NCI-H2196 (cell line): Measurements from ENCODE around the gene ZNF845.
A peak's percentile ranks its signal among the peaks of the same experiment; 100 is the strongest.
"Not testable (repeated sequence)": the region's sequence is repeated elsewhere in the genome, so short reads cannot be mapped to it uniquely, and the experiment has no call there.

Source experiments
- DNase-seq: peaks from one replicate; lab custom pipeline; 2025; ENCODE audit not compliant: unreplicated experiment; lab: John Stamatoyannopoulos, UW

The ZNF845 gene

DNA sequence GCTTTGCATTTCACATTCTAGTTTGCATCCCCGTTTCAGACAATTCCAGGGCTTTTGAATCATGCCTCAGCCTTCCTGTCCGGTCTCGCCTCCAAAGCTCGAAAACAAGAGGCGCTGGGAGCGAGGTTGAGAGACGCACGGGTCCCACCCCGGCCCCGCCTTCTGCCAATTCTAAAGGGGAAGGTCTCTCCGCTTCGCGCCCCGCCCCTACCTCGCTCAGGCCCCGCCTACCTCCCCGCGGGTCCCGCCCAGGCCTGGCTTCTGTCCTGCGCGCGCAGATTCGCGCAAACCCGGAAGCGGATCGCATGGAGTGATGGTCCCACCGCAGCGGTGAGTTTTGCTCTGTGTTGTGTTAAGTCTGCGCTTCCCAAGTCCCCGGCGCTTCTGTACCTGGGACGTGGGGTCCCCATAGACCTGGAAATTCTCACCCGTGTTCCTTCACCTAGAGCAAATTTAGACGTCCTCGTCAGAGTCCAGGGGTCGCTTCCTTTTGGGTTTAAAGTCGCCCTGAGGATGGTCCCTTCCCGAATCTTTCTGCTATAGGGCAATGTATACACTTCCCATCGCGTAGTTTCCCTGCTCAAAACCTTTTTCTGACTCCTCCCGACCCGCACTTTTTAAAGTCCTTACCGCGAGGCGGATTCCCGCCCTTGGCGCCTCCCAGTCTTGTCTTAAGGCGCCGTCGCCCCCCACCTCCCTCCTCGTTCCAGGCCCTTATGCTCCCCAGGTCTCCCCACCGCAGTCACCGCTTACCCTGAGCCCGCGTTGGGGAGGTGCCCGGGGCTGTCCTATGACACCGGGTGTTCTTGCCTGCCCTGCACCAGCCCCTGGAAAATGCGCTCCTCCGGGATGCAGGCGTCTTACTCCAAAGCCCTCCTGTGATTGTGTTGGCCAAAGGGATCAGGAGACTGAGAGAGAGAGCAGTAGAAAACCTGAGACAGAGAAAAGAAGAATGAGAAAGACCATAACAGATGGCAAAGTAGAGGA is at the start of gene ZNF845:
Gene ZNF845 (plus strand): TSS at position 287 of the 987 bp plus-strand sequence. CDS start 7,559 bp downstream, outside the sequence.
- peak; percentile 85 for DNase-seq

DNA sequence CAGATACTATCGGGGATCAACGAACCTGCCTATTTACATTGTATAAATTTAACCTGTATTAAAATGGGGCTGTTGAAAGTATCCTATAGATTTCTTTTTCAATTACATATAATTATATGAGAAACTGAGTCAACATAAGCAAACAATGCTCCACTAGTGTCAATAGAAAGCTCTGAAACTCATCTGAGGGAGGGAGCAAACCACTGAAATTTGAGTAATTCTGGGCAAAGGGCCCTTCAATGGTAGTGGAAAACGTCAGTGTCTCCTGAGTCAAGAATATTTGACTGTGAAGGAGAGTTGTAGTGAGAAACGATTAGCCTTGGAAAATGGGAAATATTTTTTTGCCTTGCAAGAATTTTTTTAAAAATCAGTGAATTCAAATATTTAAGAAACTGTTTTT is 48.5 kb upstream of the ZNF845 start:
- no peak for DNase-seq

DNA sequence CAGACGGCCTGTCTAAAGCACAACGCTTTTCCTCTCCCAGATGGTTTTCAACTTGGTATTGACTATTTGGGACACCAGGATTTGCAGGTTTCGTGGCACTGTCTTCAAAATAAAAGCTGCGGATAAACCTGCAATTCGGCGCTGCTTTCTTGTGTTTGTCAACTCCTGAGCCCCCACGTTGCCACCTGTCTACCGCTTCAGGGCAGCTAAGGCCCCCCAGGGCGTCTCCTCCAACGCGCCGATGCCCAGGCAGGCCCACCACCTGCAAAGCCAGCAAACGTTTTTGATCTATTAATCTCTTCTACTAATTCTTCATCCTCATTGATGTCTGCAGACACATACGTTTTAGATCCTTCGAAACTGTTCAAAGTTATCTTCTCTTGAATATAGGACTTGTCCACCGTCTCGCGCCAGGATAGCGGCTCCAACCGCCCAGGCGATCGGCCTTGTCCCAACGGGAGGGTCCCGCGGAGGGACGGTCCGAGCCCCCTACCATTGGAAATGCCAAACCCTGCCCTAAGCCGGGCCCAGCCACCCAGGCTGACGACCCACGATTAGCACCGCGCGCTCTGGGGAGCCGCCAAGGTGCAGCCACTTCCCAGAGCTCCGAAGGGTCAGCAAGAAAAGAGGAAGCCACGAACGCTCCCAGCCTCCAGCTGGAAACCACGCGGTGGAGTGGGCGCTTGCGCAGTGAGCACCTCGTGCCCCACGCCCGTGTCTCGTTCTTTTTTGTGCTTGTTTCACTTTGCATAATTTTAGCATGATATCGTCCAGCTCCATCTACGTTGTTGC is 42.6 kb upstream of the ZNF845 start:
- DNase-seq, result no peak

DNA sequence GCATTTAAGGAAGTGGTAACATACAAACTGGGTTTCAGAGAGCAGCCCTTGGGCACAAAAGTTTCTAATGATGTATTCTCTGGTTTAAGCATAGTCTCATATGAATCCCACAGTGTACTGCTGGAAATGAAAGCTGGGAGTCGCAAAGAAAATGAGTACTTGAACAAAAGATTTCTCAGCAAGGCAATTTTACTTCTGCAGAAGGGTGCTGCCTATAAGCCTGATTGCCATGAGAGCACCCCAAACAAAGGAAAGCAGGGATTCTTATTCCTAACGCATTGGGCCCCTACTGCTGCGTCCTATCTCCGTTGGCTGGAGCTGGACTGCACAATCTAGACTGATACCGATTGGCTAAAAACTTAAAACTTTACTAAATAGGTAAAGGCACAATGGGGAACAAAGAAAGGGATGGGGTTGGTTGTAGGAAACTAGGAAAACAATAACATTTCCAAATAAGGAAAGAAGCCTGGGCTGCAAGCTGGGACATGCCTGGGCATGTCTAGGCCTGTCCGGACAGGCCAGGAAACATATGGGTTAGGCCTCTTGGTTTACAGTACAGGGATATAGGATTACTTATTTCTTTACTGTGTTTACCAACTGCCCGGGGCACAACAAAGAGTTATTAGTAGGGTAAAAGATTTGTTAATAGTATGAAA is 38.6 kb upstream of the ZNF845 start:
- no peak for DNase-seq

DNA sequence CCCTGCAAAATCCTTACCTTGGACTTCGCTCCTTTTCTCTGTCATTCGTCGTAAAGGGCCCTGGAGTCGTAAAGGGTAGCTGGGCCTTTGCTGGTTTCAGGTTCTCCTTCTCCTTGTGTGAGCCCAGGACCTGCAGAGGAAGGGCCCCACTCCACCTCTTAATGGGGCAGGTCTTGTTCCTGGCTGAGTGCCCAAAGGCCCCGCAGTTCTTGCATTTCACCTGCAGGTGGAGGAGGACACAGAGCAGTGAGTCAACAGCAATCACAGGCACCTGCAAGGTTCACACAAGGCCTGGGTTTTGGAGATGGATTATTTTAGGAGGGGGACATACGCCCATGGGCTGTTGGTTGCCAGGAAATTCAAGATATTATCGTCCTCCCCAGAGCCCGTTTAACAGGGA is 32.2 kb upstream of the ZNF845 start:
- not testable (repeated sequence) for DNase-seq

DNA sequence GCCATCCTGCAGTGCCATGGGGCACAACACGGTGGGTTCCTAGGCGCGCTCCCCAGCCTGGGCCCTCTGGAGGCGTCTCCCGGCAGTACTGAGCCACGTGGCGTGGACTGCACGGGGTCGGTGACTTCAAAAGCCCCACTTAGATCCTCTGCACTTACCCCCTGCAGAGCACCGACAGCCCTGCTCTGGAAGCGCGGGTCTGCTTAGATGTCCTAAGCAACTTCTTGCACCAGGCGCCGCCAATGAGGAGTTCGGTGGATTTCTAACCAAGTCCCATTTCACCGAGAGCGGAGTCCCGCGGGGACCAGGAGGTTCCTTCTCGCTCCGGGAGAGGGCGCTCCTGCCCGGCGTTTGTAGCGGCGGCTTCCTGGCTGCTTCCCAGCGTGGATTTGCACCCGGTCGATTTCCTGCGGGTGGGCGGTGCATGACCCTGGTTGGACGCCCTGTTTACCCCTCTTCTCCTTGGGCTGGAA is 25.2 kb upstream of the ZNF845 start:
- DNase-seq, result no peak

DNA sequence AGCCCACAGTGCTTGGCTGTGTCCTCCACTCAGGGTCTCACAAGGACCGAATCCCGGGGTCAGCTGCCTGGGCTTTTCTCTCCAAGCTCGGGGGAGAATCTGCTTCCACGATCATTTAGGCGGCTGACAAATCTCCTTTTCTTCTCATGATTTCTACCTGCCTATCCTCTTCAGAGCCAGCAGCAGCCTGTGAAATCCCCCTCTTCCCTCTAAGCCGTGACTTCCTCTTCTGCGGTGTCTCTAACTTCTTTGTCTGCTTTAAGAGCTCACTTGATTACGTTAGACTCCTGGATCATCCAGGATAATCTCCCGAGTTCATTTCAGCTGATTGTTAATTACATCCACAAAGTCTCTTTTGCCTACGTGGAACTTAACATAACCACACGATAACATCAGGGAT is 22.5 kb upstream of the ZNF845 start:
- DNase-seq, result no peak

DNA sequence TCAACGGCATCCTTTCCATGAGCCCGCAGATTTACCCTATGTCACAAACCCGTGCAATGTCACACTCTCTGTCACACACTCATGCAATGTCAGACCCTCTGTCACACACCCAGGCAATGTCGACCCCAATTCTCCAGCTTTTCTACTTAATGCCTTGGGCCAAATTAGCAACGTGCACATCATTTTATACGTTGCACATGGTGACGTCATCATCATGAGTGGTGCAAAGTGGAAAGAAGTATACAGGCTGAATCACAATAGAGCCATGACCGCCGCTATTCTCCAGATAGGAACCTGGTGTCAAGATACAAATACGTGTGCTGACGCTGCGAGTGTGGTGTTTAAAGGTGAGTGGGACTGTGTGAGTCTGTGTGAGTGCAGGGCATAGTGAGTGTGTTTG is 21.7 kb upstream of the ZNF845 start:
- DNase-seq, result no peak

DNA sequence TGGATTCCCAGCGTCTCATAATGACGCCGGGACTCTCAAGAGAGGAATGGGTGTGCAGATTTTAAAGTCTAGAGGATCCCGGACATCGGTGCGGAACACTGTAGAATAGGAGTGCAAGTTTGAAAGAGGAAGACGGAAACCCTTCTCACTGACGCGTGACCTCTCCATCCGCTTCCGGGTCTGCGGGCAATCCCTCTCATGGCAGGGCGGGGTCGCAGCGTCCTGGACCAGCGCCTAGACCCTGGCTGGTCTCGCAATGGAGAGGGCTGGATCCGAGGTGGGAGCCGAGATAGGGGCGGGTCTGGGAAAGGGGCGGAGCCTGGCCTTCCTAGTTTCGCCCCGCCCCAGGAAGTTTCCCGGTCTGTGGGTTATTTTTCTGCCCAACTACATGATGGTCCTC is 4.6 kb upstream of the ZNF845 start:
- no peak for DNase-seq

DNA sequence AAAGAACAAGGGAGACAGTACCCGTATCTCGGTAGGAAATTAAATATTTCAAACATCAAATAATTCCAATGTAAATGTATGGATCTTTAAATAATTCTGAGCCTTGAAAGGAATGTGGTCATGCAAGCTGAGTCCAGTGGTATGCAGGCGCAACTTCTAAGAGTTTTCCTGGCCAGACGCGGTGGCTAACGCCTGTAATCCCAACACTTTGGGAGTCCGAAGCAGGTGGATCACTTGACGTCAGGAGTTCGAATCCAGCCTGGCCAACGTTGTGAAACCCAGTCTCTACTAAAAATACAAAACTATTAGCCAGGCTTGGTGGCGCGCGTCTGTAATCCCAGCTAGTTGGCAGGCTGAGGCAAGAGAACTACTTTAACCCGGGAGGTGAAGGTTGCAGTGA is 1.1 kb upstream of the ZNF845 start:
- no peak for DNase-seq

DNA sequence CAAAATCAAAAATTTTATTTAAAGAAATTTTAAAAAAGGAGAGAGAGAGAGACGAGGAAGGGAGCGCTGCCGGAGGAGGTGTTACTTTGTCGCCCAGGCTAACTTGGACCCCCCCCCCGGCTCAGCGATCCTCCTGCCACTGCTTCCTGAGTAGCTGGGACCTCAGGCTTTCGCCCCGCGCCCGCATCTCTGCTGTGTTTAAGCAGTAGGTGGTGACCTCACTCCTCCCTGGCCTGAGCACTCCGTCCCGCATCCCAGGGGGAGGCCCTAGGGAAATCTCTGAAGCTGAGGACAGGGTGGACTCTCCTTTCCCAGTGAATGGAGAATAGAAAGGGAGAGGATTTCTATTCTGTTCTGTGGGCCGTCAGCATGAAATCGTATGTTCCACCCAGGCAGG is 485 bp upstream of the ZNF845 start:
- peak; percentile 41 for DNase-seq

DNA sequence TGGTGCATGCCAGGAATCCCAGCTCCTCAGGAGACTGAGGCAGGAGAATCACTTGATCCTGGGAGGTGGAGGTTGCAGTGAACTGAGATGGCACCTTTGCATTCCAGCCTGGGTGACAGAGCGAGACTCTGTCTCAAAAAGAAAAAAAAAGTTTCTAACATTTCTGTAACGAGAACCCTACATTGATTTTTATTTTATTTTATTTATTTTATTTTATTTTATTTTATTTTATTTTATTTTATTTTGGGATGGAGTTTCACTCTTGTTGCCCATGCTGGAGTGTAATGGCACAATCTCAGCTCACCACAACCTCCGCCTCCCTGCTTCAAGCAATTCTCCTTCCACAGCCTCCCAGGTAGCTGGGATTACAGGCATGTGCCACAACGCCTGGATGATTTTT is 10.9 kb downstream of the ZNF845 start:
- not testable (repeated sequence) for DNase-seq

DNA sequence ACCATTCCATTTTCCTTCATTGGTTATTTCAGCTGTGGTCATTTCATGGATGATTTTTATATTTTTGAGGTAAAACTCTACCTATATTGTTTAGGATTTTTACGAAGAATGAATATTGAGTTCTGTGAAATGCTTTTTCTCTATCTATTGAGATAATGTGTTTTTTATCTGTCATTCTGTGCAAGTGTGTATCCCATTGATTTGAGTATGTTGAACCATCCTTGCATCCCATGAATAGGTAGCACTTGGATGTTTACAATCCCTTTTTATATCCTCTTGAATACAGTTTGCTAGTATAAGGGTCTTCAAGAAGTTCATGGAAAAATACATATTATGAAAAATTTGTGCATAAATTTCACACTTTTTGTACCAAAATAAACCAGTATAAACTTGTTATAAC is 22.2 kb downstream of the ZNF845 start:
- DNase-seq, result no peak

DNA sequence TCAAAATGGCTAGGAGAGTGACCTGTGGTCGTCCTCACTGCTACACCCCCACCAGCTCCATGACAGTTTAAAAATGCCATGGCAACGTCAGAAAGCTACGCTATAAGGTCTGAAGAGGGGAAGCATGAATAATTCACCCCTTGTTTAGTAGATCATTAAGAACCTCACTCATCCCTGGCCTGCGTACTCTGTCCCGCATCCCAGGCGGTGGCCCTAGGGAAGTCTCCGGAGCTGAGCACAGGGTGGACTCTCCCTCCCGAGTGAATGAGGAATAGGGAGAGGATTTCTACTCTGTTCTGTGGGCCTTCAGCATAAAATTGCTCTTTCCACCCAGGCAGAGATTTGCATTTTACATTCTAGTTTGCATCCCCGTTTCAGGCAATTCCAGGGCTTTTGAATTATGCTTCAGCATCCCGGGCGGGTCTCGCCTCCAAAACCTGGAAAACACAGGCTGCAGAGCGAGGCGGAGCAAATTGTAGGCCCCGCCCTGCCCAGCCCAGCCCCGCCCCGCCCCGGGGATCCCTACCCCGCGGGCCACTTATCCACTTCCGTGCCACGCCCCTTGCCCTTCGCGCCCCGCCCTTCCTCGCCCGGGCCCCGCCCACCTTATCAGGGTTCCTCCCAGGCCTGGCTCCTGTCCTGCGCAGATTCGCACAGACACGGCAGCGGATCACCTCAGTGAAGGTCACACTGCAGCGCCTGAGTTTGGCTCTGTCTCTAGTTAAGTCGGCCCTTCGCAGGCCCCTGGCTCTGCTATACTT is 24.5 kb downstream of the ZNF845 start:
- DNase-seq, result no peak

DNA sequence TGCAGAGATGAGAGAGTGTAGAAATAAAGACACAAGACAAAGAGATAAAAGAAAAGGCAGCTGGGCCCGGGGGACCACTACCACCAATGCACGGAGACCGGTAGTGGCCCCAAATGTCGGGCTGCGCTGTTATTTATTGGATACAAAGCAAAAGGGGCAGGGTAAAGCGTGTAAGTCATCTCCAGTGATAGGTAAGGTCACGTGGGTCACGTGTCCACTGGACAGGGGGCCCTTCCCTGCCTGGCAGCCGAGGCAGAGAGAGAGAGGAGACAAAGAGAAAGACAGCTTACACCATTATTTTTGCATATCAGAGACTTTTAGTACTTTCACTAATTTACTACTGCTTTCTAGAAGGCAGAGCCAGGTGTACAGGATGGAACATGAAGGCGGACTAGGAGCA is 26.5 kb downstream of the ZNF845 start:
- DNase-seq, result not testable (repeated sequence)

DNA sequence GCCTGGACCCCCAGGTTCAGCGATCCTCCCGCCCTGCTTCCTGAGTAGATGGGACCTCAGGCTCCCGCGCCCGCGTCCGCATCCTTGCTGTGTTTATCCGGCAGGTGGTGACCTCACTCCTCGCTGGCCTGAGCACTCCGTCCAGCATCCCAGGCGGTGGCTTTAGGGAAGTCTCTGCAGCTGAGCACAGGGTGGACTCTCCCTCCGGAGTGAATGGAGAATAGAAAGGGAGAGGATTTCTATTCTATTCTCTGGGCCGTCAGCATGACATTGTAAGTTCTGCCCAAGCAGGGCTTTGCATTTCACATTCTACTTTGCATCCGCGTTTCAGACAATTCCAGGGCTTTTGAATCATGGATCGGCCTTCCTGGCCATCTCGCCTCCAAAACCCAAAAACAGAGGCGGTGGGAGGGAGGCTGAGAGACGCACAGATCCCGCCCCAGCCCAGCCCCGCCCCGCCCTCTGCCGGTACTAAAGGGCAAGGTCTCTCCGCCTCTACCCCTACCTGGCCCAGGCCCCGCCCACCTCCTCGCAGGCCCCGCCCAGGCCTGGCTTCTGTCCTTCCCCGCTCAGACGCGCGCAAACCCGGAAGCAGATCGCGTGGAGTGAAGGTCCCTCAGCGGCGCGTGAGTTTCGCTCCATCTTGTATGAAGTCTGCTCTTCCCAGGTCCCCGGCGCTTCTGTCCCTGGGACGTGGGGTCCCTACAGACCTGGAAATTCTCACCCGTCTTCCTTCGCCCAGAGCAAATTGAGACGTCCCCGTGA is 31.8 kb downstream of the ZNF845 start, which contains the start of gene ZNF525:
Gene ZNF525 (plus strand): TSS at position 572 of the 765 bp plus-strand sequence. CDS start 6,577 bp downstream, outside the sequence.
- peak; percentile 91 for DNase-seq

DNA sequence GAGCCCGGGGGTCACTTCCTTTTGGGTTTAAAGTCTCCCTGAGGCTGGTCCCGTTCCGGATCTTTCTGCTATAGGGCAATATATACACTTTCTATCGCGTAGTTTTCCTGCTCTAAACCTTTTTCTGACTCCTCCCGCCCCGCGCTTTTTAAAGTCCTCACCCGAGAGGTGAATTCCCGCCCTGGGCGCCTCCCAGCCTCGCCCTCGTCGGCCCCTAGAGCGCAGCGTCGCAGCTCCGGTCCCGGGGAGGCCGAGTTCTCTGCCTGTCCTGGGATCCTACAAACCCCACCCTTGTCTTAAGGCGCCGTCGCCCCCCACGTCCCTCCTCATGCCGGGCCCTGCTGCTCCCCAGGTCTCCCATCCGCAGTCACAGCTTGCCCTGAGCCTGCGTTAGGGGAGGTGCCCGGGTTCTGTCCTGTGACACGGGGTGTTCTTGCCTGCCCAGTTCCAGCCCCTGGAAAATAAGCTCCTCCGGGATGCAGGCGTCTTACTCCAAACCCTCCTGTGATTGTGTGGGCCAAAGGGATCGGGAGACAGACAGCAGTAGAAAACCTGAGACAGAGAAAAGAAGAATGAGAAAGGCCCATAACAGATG is 32.4 kb downstream of the ZNF845 start:
- DNase-seq, result no peak

DNA sequence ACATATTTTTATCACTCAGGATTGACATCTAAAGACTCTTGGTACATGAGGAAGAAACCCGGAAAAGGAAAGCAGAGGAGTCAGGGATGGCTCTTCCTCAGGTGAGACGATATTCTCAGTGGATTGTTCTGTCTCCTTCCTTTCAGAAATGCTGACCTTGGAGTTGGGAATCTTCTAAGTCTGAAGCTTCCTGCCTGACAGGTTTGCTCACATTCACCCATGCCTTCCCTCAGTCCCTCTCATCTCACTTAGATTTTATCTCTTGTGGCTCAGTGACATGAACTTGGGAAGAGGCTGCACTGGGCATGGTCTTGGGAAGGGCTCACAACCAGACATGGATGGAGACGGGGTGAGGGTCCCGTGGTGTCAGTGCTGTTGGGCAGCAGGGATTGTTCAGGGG is 38.6 kb downstream of the ZNF845 start:
- DNase-seq, result no peak

DNA sequence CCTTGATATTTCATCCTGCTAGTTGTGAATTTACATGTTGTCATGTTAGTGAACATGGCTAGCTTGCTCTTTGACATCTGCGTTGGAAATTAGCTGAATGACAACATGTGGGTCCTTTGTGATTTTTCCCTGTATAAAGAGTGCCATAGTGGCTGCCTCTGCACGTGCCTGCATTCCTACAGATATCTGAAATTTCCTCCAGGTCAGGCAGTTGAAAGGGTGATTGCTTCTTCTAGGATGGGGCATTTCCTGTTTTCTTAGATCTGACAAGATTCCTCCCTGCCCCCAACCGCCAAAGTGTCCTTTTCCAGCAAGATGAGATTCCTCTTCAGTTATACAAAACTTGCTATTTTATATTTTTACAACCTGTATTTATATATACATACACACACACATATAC is 40.7 kb downstream of the ZNF845 start:
- DNase-seq, result no peak
